Panc1 (cell line): Measurements from ENCODE around the gene COX17.

Experiments used
- CTCF ChIP-seq: fragments of 450-650 bp; IDR thresholded peaks from 2 replicates; pipeline ENCODE4 v1.5.1; 2017; ENCODE audit warnings: mild to moderate bottlenecking
- POLR2AphosphoS5 ChIP-seq: IDR thresholded peaks from 2 replicates; pipeline ENCODE4 v1.6.1; 2012; ENCODE audit warnings: mild to moderate bottlenecking, low read depth, low read length, moderate library complexity

GRCh38 chr3:119624002-119624720 lies 53.0 kb downstream of the COX17 start:
- TF ChIP-seq POLR2AphosphoS5 = no peak
- no peak for TF ChIP-seq CTCF
